ENCODE data around the gene LIPC. TPM values are rescaled to one million over a fixed set of nuclear protein-coding genes. Genes with fewer than 3 reads are reported as not detected.

Gene LIPC
- polyA plus RNA-seq, 3 donors, result 0.37 TPM; not detected in 2

- Histone ChIP-seq H4K20me1 (ENCODE audit: insufficient read depth, low read length) (no peaks in the 10 kb centered on the region), H3K27me3 (ENCODE audit: control insufficient read depth in 2 of 2, insufficient read depth in 2 of 2, low read length in 2 of 2) (no peaks in the 10 kb centered on the region), H2AFZ (ENCODE audit: insufficient read depth, low read depth, low read length, poor library complexity, severe bottlenecking) (no peak overlapping the region), H3K79me2 (ENCODE audit: insufficient read depth, low read length) (no peaks in the 10 kb centered on the region), H3K36me3 (replicated peaks in 1 of 2; ENCODE audit: control insufficient read depth in 1 of 2, insufficient read depth in 2 of 2, low read length in 2 of 2) (no peaks in the 10 kb centered on the region), H3K27ac (ENCODE audit: low read depth in 1 of 2, low read length in 2 of 2) (no peak overlapping the region), H3K9me3 (replicated peaks in 1 of 2; ENCODE audit: control insufficient read depth in 1 of 2, insufficient read depth in 1 of 2, low read length in 2 of 2) (peaks cover 0 to 2% of the 10 kb centered on the region in 2 donors), H3K4me1 (ENCODE audit: control insufficient read depth in 1 of 2, insufficient read depth in 2 of 2, low read length in 2 of 2) (peaks cover 7 to 10% of the 10 kb centered on the region in 2 donors), H3K4me3 (replicated peaks in 1 of 3; ENCODE audit: low read depth in 2 of 3, low read length in 3 of 3) (no peak overlapping the region), H3K9ac (ENCODE audit: insufficient read depth, low read length, poor library complexity, severe bottlenecking) (no peak overlapping the region), H3K4me2 (replicated peaks; ENCODE audit: extremely low read depth, low read length, poor library complexity, severe bottlenecking) (no peak overlapping the region)
- H3K27ac Mint-ChIP-seq, result no peak overlapping the region
- H3K9me3 Mint-ChIP-seq, result peaks cover 0 to 3% (median 0%) of the 10 kb centered on the region in 7 donors
- peaks cover 0 to 5% (median 0%) of the 10 kb centered on the region in 3 donors for H3K27me3 Mint-ChIP-seq (ENCODE audit: low read depth in 3 of 3)
- H3K4me3 Mint-ChIP-seq, result no peak overlapping the region
- H3K4me1 Mint-ChIP-seq, result peaks cover 8% of the 10 kb centered on the region
- no peak for DNase-seq
- WGBS (ENCODE audit: insufficient coverage), result no CpG with 5 or more reads among the region's 1 CpG
- TF ChIP-seq, protein P1, sequence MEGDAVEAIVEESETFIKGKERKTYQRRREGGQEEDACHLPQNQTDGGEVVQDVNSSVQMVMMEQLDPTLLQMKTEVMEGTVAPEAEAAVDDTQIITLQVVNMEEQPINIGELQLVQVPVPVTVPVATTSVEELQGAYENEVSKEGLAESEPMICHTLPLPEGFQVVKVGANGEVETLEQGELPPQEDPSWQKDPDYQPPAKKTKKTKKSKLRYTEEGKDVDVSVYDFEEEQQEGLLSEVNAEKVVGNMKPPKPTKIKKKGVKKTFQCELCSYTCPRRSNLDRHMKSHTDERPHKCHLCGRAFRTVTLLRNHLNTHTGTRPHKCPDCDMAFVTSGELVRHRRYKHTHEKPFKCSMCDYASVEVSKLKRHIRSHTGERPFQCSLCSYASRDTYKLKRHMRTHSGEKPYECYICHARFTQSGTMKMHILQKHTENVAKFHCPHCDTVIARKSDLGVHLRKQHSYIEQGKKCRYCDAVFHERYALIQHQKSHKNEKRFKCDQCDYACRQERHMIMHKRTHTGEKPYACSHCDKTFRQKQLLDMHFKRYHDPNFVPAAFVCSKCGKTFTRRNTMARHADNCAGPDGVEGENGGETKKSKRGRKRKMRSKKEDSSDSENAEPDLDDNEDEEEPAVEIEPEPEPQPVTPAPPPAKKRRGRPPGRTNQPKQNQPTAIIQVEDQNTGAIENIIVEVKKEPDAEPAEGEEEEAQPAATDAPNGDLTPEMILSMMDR (IDR thresholded peaks at IDR 0.05), result no peak
- intact Hi-C loops (cut with micrococcal nuclease), result no loop called here
- no peaks in the 10 kb centered on the region for H3K36me3 Mint-ChIP-seq
Measured at GRCh38 chr15:58569455-58569854, 137.7 kb downstream of the LIPC start.

- Histone ChIP-seq H3K4me1 (ENCODE audit: control insufficient read depth in 1 of 2, insufficient read depth in 2 of 2, low read length in 2 of 2) (peaks cover 7 to 10% of the 10 kb centered on the region in 2 donors), H2AFZ (ENCODE audit: insufficient read depth, low read depth, low read length, poor library complexity, severe bottlenecking) (no peak overlapping the region), H3K36me3 (replicated peaks in 1 of 2; ENCODE audit: control insufficient read depth in 1 of 2, insufficient read depth in 2 of 2, low read length in 2 of 2) (no peaks in the 10 kb centered on the region), H3K4me2 (replicated peaks; ENCODE audit: extremely low read depth, low read length, poor library complexity, severe bottlenecking) (no peak overlapping the region), H4K20me1 (ENCODE audit: insufficient read depth, low read length) (no peaks in the 10 kb centered on the region), H3K9me3 (replicated peaks in 1 of 2; ENCODE audit: control insufficient read depth in 1 of 2, insufficient read depth in 1 of 2, low read length in 2 of 2) (peaks cover 0 to 2% of the 10 kb centered on the region in 2 donors), H3K9ac (ENCODE audit: insufficient read depth, low read length, poor library complexity, severe bottlenecking) (no peak overlapping the region), H3K4me3 (replicated peaks in 1 of 3; ENCODE audit: low read depth in 2 of 3, low read length in 3 of 3) (no peak overlapping the region), H3K79me2 (ENCODE audit: insufficient read depth, low read length) (no peaks in the 10 kb centered on the region), H3K27me3 (ENCODE audit: control insufficient read depth in 2 of 2, insufficient read depth in 2 of 2, low read length in 2 of 2) (no peaks in the 10 kb centered on the region), H3K27ac (ENCODE audit: low read depth in 1 of 2, low read length in 2 of 2) (no peak overlapping the region)
- no peak for DNase-seq
- WGBS (ENCODE audit: insufficient coverage), result 100% methylated on average over 2 of the region's 6 CpGs
- H3K27ac Mint-ChIP-seq, result no peak overlapping the region
- intact Hi-C loops (cut with micrococcal nuclease), result no loop called here
- H3K4me3 Mint-ChIP-seq, result no peak overlapping the region
- H3K4me1 Mint-ChIP-seq, result peaks cover 11% of the 10 kb centered on the region
- H3K27me3 Mint-ChIP-seq (ENCODE audit: low read depth in 3 of 3), result peaks cover 0 to 3% (median 2%) of the 10 kb centered on the region in 3 donors
- TF ChIP-seq, protein P1 (IDR thresholded peaks at IDR 0.05), result no peak
- no peaks in the 10 kb centered on the region for H3K36me3 Mint-ChIP-seq
- peaks cover 0 to 3% (median 2%) of the 10 kb centered on the region in 7 donors for H3K9me3 Mint-ChIP-seq
Measured at GRCh38 chr15:58571491-58571890, 139.7 kb downstream of the LIPC start.

All from CD14-positive monocyte (primary cell).